HepG2 (cell line): Measurements from ENCODE around the gene BCAS3. TPM values are rescaled to one million over a fixed set of nuclear protein-coding genes. Genes with fewer than 3 reads are reported as not detected.
A peak's percentile ranks its signal among the peaks of the same experiment; 100 is the strongest.

Experiments used
- ATAC-seq: fragments of 200-7000 bp; cut with Tn5 transposase; 3 replicates; pipeline ENCODE4 v1.9.1; 2020; ENCODE audit warnings: mild to moderate bottlenecking, moderate library complexity
- BruUV-seq: library from RNA; stranded (reverse); fragments of 400-500 nt; replicated peaks from 2 replicates; lab custom pipeline; 2021; lab: Mats Ljungman, UMichigan
- CTCF ChIA-PET: fragments of 300-600 bp; formaldehyde crosslinking; extraction: SDS; loops from one replicate; lab custom pipeline; 2021; ENCODE audit warnings: low total read pairs, inconsistent platforms, low intra/inter-chr PET ratio; lab: Yijun Ruan, JAX
- POLR2A ChIA-PET: fragments of 350-600 bp; sonication (Branson Sonifier 250); formaldehyde crosslinking; loops from one replicate; lab custom pipeline; 2020; ENCODE audit warnings: antibody characterized with exemption, inconsistent platforms; lab: Yijun Ruan, JAX
- DNase-seq: peaks from one replicate; pipeline ENCODE4 v3.0.0-alpha.2; 2015; ENCODE audit warnings: low spot score
- FAIRE-seq: peaks from 3 replicates; lab custom pipeline; 2011; peaks lifted over from hg19 to GRCh38; lab: Jason Lieb, UNC
- H2AFZ ChIP-seq: one replicate; pipeline ENCODE4 v1.6.1; 2011; ENCODE audit warnings: low read length, inconsistent platforms
- H3K27ac ChIP-seq: fragments of 300-600 bp; 3 replicates; pipeline ENCODE4 v1.8.0; 2011; ENCODE audit warnings: mixed run types, mild to moderate bottlenecking, mixed read lengths, low read length, inconsistent platforms; ENCODE audit not compliant: insufficient read depth; ENCODE audit errors: extremely low read length
- H3K27me3 ChIP-seq, 2 experiments: fragments of 200-600 bp in 1 of 2; 2 replicates in 1 of 2; 3 replicates in 1 of 2; pipeline versions ENCODE4 v1.6.0 to v1.8.0; 2011; ENCODE audit warnings: low read length in 2 of 2, mild to moderate bottlenecking in 2 of 2, moderate library complexity in 2 of 2, inconsistent platforms in 1 of 2; ENCODE audit not compliant: insufficient read depth in 2 of 2, control insufficient read depth in 1 of 2
- H3K36me3 ChIP-seq, 2 experiments: fragments of 200-600 bp in 1 of 2; replicated peaks in 1 of 2; 2 replicates in 1 of 2; 3 replicates in 1 of 2; pipeline versions ENCODE4 v1.5.1 to v1.8.0; 2011; ENCODE audit warnings: low read length in 2 of 2, inconsistent platforms in 1 of 2; ENCODE audit not compliant: insufficient read depth in 2 of 2, control insufficient read depth in 1 of 2
- H3K4me1 ChIP-seq: 2 replicates; pipeline ENCODE4 v1.5.1; 2012; ENCODE audit warnings: low read length, inconsistent platforms; ENCODE audit not compliant: insufficient read depth
- H3K4me2 ChIP-seq: 2 replicates; pipeline ENCODE4 v1.6.0; 2011; ENCODE audit warnings: low read depth, low read length, inconsistent platforms
- H3K4me3 ChIP-seq, 3 experiments: fragments of 200-600 bp in 1 of 3; sonication (generic), shearing (Covaris generic) in 1 of 3; replicated peaks in 1 of 3; 2 replicates each; pipeline ENCODE4 v1.5.1; 2011 to 2016; ENCODE audit warnings: low read length in 3 of 3, inconsistent platforms in 2 of 3, low read depth in 2 of 3, mild to moderate bottlenecking in 2 of 3, control low read depth in 1 of 3, mixed read lengths in 1 of 3; ENCODE audit not compliant: insufficient read depth in 1 of 3
- H3K79me2 ChIP-seq: one replicate; pipeline ENCODE4 v1.6.1; 2011; ENCODE audit warnings: low read length, inconsistent platforms; ENCODE audit not compliant: insufficient read depth
- H3K9ac ChIP-seq: 2 replicates; pipeline ENCODE4 v1.6.0; 2011; ENCODE audit warnings: mild to moderate bottlenecking, low read depth, low read length, inconsistent platforms; ENCODE audit not compliant: insufficient read depth
- H3K9me3 ChIP-seq: 2 replicates; pipeline ENCODE4 v1.5.1; 2012; ENCODE audit warnings: mild to moderate bottlenecking, low read length
- H4K20me1 ChIP-seq: 2 replicates; pipeline ENCODE4 v1.6.0; 2011; ENCODE audit warnings: inconsistent platforms, mild to moderate bottlenecking, low read length, moderate library complexity; ENCODE audit not compliant: insufficient read depth
- AGO2 ChIP-seq: fragments of 200-400 bp; formaldehyde crosslinking; optimal IDR thresholded peaks from 2 replicates; pipeline ENCODE3; 2017; ENCODE audit warnings: mild to moderate bottlenecking, low read depth, low read length, moderate library complexity
- HMGA1 ChIP-seq: sonication (generic); formaldehyde crosslinking; conservative IDR thresholded peaks from 2 replicates; pipeline ENCODE4 v1.4.0; 2020; ENCODE audit warnings: missing genetic modification reagents
- KDM3A ChIP-seq: IDR thresholded peaks from 2 replicates; pipeline ENCODE4 v1.6.1; 2018; ENCODE audit warnings: low read depth, missing compliant biosample characterization
- KLF6 ChIP-seq: IDR thresholded peaks from 2 replicates; pipeline ENCODE4 v1.8.0; 2016; ENCODE audit warnings: missing biosample characterization, missing genetic modification reagents
- NFE2L1 ChIP-seq: sonication (generic); formaldehyde crosslinking; IDR thresholded peaks from 2 replicates; pipeline ENCODE4 v1.4.0; 2020; ENCODE audit warnings: missing genetic modification reagents, mild to moderate bottlenecking, borderline replicate concordance
- TAF1 ChIP-seq: sonication (generic); formaldehyde crosslinking; IDR thresholded peaks from 2 replicates; pipeline ENCODE4 v1.4.0; 2020; ENCODE audit warnings: missing genetic modification reagents
- ZKSCAN1 ChIP-seq: fragments of 150-350 bp; IDR thresholded peaks from 2 replicates; pipeline ENCODE4 v1.6.1; 2014; ENCODE audit warnings: low read length
- ZNF441 ChIP-seq: sonication (generic); formaldehyde crosslinking; IDR thresholded peaks from 2 replicates; pipeline ENCODE4 v1.7.0; 2021; ENCODE audit warnings: missing genetic modification reagents, borderline replicate concordance
- ZNF687 ChIP-seq: sonication (generic); formaldehyde crosslinking; IDR thresholded peaks from 2 replicates; pipeline ENCODE4 v1.5.1; 2020; ENCODE audit warnings: mild to moderate bottlenecking, missing genetic modification reagents, moderate library complexity
- ZNF7 ChIP-seq: IDR thresholded peaks from 2 replicates; pipeline ENCODE4 v1.6.1; 2016; ENCODE audit warnings: missing biosample characterization, missing genetic modification reagents
- WGBS: methylation state at CpG from one replicate; pipeline ENCODE4 v1.1.6; 2017; ENCODE audit warnings: low lambda C conversion rate; 5-methylcytosine and 5-hydroxymethylcytosine counted together
- in situ Hi-C: cut with HindIII; loops from 2 replicates; pipeline ENCODE4 v1.10.0; 2017; ENCODE audit warnings: low pct_unique_long_range_greater_than_20kb; ENCODE audit not compliant: extremely low pct_ligation_motif_present
- intact Hi-C: fragments of 100-400 bp; cut with micrococcal nuclease; formaldehyde crosslinking; loops from one replicate; pipeline ENCODE4 v1.10.0; 2022; ENCODE audit not compliant: unreplicated experiment
- polyA plus RNA-seq, 8 experiments: library from polyadenylated mRNA; depleted of rRNA in 3 of 8; stranded (reverse) in 7 of 8; unstranded in 1 of 8; fragments of >200 nt; fragmentation: Illumina TruSeq in 4 of 8; extraction: Trizol in 4 of 8; gene quantifications; 2 replicates each; pipeline versions ENCODE4 v1.2.1 to v1.2.3, GENCODE V29; 2011 to 2016; ENCODE audit warnings: low read depth in 4 of 8, missing spikeins in 1 of 8, mixed read lengths in 1 of 8; ENCODE audit not compliant: insufficient read depth in 1 of 8
- total RNA-seq, 5 experiments: library from RNA; depleted of rRNA; stranded (reverse); fragments of >200 nt; fragmentation: Illumina TruSeq; extraction: Trizol; gene quantifications; 2 replicates each; pipeline ENCODE4 v1.2.3, GENCODE V29; 2016; ENCODE audit warnings: low read depth in 1 of 5
- TF ChIP-seq, protein P1 (sequence below): sonication (generic); formaldehyde crosslinking; IDR thresholded peaks from 2 replicates; pipeline ENCODE4 v1.8.1; 2022; ENCODE audit warnings: low read depth, mild to moderate bottlenecking, missing genetic modification reagents
- TF ChIP-seq, protein P2 (sequence below): sonication (generic); formaldehyde crosslinking; IDR thresholded peaks from 2 replicates; pipeline ENCODE4 v1.4.0; 2020; ENCODE audit warnings: mild to moderate bottlenecking, missing genetic modification reagents, borderline replicate concordance
- TF ChIP-seq, protein P3 (sequence below): sonication (generic); formaldehyde crosslinking; IDR thresholded peaks from 2 replicates; pipeline ENCODE4 v1.8.0; 2022; ENCODE audit warnings: mild to moderate bottlenecking, missing genetic modification reagents, moderate library complexity

BCAS3 gene
- total and polyA plus RNA-seq, 2 of the 13 experiments (the other 11 are each of a cell fraction or from before 2014, with no cell fraction given), result 10.7 to 11.2 TPM

- ChIA-PET CTCF (no interaction called here), POLR2A (no interaction called here)
- Histone ChIP-seq H3K9ac (no peak overlapping the region), H3K4me2 (no peak overlapping the region), H3K4me3 (no peak overlapping the region), H4K20me1 (no peaks in the 10 kb centered on the region), H3K4me1 (no peaks in the 10 kb centered on the region), H3K36me3 (no peaks in the 10 kb centered on the region), H3K9me3 (no peaks in the 10 kb centered on the region), H3K79me2 (no peaks in the 10 kb centered on the region), H3K27me3 (no peaks in the 10 kb centered on the region), H3K27ac (no peak overlapping the region), H2AFZ (no peak overlapping the region)
- ATAC-seq (no peak), FAIRE-seq (no peak), DNase-seq (no peak)
- WGBS, result 73% methylated on average over 1 of the region's 1 CpG
- in situ Hi-C loops (no loop called here), intact Hi-C loops (no loop called here)
- TSS peak; percentile 40 for BruUV-seq
- TF ChIP-seq KDM3A (CRISPR knock-in tag) (no peak), KLF6 (CRISPR knock-in tag) (no peak), ZKSCAN1 (no peak), NFE2L1 (CRISPR knock-in tag) (no peak), TAF1 (CRISPR knock-in tag) (no peak), HMGA1 (no peak), ZNF7 (no peak), ZNF441 (CRISPR knock-in tag) (no peak), AGO2 (no peak), ZNF687 (CRISPR knock-in tag) (no peak)
- TF ChIP-seq, protein P1, sequence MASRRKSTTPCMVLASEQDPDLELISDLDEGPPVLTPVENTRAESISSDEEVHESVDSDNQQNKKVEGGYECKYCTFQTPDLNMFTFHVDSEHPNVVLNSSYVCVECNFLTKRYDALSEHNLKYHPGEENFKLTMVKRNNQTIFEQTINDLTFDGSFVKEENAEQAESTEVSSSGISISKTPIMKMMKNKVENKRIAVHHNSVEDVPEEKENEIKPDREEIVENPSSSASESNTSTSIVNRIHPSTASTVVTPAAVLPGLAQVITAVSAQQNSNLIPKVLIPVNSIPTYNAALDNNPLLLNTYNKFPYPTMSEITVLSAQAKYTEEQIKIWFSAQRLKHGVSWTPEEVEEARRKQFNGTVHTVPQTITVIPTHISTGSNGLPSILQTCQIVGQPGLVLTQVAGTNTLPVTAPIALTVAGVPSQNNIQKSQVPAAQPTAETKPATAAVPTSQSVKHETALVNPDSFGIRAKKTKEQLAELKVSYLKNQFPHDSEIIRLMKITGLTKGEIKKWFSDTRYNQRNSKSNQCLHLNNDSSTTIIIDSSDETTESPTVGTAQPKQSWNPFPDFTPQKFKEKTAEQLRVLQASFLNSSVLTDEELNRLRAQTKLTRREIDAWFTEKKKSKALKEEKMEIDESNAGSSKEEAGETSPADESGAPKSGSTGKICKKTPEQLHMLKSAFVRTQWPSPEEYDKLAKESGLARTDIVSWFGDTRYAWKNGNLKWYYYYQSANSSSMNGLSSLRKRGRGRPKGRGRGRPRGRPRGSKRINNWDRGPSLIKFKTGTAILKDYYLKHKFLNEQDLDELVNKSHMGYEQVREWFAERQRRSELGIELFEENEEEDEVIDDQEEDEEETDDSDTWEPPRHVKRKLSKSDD (CRISPR knock-in tag), result no peak
- TF ChIP-seq, protein P2, sequence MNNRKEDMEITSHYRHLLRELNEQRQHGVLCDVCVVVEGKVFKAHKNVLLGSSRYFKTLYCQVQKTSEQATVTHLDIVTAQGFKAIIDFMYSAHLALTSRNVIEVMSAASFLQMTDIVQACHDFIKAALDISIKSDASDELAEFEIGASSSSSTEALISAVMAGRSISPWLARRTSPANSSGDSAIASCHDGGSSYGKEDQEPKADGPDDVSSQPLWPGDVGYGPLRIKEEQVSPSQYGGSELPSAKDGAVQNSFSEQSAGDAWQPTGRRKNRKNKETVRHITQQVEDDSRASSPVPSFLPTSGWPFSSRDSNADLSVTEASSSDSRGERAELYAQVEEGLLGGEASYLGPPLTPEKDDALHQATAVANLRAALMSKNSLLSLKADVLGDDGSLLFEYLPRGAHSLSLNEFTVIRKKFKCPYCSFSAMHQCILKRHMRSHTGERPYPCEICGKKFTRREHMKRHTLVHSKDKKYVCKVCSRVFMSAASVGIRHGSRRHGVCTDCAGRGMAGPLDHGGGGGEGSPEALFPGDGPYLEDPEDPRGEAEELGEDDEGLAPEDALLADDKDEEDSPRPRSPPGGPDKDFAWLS, result no peak
- TF ChIP-seq, protein P3, sequence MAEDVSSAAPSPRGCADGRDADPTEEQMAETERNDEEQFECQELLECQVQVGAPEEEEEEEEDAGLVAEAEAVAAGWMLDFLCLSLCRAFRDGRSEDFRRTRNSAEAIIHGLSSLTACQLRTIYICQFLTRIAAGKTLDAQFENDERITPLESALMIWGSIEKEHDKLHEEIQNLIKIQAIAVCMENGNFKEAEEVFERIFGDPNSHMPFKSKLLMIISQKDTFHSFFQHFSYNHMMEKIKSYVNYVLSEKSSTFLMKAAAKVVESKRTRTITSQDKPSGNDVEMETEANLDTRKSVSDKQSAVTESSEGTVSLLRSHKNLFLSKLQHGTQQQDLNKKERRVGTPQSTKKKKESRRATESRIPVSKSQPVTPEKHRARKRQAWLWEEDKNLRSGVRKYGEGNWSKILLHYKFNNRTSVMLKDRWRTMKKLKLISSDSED (CRISPR knock-in tag), result no peak
These were observed 131.8 kb downstream of the BCAS3 start for GRCh38 chr17:60809421-60809820.
